Retina (tissue), 1 donor: ENCODE results near the gene SLCO2B1.
A peak's percentile ranks its signal among the peaks of the same experiment; 100 is the strongest.

Source experiments
- DNase-seq: peaks from one replicate; pipeline ENCODE4 v3.0.0-alpha.2; 2016

SLCO2B1 gene

DNA sequence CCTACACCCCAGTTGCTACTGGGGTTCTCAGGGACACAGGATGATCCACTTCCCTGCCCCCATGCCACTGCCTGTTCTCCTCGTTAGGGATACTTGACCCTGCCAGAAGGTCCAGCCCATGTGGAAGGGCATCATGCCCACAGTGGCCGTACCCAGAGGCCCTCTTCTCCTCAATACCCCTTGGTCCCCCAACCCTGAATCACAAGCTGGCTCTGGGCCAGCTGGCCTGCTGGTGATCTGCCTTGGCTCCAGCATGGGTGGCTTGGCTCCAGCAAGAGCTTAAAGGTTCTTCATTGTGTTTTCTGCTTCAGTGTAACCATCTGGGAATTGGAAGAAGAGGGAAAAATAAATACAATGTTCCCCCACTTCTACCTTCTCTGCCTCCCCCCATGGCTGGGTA, 78.6 kb downstream of the SLCO2B1 start:
- DNase-seq, result no peak

DNA sequence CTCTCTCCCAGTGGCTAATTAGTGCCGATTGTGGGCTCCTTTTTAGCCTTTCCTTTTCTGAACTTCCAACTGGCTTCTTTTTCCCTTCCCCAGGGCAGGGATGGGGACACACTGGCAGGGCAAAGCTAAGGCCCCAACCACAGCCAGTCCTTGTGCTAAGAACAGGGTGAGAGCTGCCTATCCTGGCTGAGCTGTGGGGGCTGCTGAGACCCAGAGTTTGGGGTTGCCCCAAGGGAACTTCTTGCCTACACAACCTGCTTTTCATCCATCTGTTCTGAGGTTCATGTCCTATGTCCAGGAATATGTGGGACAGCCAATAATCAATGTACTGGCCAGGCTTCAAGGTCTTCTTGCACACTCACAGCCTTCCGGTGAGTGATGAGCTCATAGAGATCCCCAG, 79.7 kb downstream of the SLCO2B1 start:
- no peak for DNase-seq

DNA sequence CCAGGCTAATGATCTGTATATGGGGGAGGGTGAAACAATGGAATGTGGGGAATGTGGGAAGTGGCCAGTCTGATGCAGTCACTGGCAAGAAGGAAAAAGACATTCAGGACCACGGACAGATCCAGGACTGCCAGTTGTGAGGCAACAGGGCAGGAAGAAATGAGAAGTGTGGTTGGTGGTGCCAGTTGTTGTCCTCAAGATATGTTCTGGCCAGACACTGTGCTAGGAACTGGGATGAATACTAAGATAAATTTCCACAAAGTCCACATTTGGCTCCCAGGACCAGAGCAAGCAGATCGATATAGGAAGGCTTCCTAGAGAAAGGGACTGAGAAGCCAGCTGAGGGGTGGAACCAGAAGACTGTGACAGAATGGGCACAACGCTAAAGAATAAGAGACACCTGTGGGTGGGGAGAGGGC, 82.9 kb downstream of the SLCO2B1 start:
- peak; percentile 28 for DNase-seq

DNA sequence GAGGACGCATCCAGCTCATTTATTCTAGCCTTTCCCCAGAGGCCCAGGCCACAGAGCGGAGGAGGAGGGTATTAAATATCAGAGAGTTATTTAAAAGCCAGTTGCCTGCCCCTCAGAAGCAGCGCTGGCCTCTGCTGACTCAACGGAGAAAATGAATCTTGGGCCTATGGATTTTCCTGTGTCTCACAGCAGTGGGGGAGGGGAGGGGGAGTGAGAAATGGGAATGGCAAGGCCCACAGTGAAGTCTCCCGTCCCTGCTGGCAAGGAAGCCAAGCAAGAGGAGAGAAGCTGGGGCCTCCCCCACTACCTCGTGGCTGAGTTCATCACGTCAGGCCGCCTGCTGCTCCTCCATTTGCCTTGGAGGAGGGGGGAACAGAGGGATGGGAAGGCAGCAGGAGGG, 85.2 kb downstream of the SLCO2B1 start:
- DNase-seq, result peak; percentile 28

DNA sequence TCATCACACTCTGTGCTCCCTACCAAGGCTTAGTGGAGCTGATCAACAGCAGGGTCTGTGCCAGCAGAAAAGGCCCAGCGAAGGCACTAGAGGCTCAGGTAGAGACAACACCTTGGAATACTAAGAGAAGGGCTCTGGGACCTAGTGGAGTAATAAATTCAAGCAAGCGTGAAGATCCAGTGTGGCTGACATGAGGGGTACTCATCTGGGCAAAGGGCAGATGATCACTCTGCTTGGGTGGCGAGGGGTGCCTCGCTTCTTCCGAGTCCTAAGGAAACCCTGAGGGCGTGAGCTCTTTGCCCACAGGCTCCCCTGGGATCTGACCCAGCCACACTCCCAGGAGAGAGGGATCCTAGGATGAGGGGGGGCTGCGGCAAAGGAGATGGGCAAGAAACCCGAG, 86.1 kb downstream of the SLCO2B1 start:
- DNase-seq, result no peak

DNA sequence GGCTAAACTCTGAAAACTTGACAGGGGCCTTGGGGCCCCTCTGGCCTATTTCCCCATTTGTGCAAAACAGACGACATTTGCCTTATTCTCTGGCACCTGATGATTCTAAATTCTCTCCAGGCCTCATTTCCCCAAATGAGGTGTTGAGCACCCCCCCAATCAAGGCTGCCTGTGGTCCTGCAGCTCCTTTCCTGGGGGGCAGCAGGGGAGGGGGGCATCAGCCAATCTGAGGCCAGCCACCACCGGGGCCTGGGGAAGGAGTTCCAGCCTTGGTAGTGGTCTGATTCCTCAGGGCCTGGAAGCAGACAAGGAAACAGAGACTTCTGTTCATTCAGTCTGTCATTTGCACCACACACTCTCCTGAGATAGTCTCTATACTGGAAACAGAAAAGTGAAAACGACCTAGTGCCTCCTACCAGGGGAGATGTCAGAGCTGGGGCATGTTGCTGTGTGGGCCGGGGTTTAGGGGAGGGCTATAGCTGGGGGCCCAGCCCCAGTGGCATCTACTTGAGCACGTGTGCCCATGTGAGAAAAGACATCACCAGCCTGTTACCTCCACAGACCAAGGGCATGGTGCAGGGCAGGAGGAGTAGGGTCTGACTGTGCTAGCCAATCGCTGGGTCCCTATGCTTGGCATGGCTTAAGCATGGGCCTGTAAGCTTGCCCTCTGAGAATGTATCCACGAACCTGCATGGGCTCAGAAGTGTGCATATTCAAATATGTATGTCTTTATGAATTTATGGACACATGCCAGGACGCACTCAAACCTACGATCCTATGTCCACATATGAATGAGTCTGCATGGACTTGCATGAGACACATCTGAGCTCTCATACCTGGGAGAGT, 87.9 kb downstream of the SLCO2B1 start:
- no peak for DNase-seq

DNA sequence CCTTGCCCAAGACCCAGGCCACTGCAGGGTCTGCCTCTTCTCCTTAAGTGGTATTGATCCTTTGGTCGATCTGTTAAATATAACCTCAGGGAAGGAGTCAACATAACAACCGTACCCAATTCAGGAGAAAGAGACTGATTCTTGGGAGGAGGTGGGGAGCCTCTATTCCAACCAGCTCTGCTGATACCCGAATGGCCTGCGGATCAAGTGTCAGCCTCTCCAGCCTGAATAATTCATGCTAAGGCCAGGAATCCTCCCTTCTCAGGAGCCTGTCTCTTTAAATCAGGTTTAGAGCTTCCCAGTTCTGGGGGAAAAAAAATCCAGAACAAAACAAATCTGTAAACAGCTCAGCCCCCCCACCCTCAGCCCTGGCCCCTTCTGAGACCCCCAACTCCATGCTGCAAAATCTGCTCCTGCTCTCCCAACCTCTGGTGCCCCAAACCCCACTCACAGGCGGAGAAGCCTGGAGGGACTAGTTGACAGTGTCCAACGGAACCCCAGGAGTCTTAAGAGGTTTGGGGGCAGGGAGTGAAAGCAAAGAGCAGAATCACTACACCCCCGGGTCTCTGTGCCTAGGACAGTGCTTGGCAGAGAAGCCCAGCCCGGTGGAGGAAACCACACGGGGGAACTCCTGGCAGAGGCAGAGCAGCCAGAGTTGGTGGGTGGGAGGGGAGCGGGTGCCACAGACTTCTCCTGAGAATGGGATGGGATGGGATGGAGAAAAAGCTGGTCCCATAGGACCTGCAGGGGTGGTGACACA, 88.8 kb downstream of the SLCO2B1 start:
- DNase-seq, result peak; percentile 28

DNA sequence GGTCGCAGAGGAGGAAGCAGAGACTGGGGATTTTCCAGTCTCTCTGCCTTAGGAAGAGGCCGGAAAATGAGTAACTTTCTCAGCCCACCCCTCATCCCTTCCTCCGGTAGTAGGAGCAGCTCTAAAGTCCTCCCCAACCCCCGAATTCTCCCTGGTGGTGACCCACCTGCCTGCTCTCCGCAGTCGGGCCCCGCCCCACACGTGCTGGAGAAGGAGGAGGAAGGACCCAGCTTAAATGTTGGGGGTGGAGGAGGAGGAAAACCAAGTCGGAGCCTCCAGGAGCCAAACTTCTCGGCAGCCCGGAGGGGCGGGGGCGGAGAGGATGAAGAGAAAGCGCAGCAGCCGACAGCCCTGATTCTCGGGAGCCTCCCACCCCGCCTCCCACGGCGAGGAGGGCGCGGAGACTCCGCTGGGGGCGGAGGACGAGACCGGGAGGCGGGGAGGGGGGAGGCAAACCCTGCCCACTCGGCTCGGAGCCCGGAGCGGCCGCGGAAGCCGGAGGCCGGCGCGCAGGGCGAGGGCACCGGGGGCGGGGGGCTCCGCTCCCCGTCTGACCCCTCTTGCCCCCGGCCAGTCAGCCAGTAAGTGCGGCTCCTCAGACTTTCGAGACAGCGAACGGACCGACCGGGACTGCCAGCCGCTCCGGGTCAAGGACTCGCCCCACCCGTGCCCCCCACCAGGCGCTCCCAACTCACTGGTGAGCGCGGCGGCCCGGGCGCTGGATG, 89.6 kb downstream of the SLCO2B1 start, which contains the start of gene TPBGL:
TPBGL (plus strand) TSS at position 464 of the 725 bp plus-strand sequence. CDS start 276 bp downstream, outside the sequence.
- DNase-seq, result peak; percentile 36

DNA sequence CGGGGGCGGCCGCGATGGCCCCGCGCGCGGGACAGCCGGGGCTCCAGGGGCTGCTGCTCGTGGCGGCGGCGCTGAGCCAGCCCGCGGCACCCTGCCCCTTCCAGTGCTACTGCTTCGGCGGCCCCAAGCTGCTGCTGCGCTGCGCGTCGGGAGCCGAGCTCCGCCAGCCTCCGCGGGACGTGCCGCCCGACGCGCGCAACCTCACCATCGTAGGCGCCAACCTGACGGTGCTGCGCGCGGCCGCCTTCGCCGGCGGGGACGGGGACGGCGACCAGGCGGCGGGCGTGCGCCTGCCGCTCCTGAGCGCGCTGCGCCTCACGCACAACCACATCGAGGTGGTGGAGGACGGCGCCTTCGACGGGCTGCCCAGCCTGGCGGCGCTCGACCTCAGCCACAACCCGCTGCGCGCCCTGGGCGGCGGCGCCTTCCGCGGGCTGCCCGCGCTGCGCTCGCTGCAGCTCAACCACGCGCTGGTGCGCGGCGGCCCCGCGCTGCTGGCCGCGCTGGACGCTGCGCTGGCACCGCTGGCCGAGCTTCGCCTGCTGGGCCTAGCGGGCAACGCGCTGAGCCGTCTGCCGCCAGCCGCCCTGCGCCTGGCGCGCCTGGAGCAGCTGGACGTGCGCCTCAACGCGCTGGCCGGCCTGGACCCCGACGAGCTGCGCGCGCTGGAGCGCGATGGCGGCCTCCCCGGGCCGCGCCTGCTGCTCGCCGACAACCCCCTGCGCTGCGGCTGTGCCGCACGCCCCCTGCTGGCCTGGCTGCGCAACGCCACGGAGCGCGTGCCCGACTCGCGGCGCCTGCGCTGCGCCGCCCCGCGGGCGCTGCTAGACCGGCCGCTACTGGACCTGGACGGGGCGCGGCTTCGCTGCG, 90.4 kb downstream of the SLCO2B1 start:
- peak; percentile 94 for DNase-seq

DNA sequence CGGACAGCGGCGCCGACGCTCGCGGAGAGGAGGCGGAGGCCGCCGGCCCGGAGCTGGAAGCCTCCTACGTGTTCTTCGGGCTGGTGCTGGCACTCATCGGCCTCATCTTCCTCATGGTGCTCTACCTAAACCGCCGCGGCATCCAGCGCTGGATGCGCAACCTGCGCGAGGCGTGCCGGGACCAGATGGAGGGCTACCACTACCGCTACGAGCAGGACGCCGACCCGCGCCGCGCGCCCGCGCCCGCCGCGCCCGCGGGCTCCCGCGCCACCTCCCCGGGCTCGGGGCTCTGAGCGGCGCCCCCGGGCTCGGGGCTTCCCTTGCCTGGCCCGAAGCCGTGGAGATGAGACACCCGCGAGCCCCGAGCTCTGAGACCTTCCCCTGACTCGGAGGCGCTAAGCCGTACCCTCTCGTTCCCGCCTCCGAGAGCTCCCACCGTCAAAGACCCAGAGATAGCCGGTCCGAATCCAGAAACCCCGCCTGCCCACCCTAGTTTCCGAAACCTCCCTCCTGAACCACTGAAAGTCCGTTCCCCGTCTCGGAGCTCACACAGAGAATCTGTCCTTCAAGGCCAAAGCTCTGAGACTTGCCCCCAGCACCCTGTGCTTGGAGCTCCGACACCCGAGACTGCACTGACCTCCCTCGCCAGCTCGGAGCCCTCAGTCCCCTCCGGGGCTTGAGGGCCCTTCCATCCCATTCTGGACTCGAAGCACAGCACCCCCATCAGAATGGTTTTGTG, 91.2 kb downstream of the SLCO2B1 start:
- DNase-seq, result peak; percentile 38

DNA sequence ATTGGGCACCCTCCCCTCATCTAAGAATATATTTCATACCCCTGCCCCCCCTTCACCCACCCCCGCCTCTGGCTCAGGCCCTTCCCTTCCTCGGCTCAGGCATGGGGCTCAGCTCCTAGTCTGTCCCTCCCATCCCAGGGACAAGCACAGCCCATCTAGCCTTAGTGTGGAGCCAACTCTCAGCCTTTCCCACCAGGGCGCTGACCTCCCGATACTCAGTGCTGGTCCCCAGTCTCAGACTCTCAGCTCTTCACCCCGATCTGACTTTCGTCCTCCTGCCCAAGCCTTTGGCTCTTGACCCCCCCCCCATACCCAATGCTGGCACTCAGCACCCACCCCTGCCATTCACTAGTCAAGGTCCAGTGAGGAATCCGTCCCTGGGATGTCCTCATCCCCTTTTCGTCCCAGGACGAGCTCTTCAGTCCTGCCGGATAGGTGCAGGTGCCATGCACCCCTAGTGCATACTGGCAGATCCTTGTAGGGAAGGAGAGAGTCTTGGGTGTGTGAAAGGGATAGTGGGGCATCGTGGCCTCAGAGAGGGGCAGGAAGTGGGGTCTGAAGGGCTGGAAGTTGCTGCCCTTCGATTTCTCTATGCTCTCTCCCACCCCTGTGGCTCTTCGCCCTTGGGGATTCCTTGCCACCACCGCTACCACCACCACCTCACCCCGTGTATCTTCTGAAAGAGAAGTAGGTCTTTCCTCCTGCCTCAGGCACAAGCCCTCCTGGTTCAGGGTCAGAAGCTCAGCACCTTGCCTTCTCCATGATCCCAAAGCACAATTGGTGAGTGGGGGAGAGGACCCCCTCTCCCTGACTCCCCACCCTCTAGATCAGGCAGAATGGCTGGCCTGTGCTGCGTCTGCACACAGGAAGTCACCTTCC, 92.1 kb downstream of the SLCO2B1 start:
- no peak for DNase-seq

DNA sequence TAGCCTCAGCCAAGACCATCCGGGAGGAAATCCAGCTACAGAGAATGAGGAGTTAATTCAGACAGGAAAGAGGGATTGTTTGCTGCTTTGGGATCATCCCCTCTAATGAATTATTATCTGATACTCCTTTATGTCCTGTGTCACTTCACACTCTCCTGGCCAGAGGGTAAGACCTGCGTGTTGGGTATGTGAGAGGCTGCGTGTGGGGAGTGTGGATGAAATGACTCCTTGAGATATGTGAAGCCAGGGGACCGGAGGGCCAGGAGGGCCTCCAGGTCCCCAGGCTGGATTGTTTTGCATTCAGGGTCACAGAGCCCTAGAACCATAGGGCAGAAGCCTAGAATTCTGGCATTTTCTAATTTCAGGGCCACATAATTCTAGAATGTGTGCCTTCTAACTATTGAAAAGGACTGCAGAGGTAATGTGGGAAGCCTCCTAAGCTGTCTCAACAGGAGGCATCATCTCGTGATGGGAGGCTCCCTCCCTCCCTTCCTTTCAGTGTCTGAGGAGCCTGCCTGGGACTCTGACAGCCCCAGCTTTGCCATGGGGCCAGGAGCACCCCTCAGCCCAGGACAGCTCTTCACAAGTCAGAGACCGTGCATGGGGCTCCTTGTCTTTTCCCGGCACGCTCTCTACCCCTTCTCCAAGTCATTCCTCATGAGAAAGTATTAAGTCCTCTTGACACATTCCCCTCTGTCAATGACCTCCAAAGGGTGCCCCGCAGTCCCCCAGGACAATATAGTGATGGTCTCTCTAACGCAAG, 93.3 kb downstream of the SLCO2B1 start:
- no peak for DNase-seq

DNA sequence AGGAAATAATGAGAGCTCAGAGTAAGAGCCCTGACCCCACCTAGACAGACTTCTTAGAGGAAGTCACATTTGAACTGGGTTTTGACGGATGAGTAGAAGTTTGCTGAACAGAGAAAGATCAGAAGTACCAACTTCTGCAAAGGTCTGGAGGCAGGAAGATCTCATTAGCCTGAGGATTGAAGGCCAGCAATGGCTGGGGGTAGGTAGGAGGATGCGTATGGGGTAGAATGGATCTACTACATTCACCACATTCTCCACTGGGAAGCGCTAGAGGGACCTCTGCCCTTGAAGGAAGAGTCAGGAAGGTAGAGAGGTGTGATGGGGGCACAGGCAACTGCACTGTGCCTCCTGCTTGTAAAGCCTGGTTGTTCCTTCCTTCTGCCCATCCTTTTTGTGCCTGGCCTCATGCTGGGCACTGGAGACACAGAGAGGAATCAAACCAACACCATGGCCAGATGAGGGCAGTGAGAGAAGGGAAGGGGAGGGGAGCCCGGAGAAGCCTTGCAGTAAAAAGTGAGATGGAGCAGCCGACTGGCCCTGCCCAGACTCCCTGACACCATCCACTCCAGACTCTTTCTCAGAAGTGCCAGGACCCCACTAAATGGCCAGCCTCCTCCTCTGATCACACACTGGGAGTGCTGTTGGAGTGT, 94.6 kb downstream of the SLCO2B1 start:
- DNase-seq, result no peak

DNA sequence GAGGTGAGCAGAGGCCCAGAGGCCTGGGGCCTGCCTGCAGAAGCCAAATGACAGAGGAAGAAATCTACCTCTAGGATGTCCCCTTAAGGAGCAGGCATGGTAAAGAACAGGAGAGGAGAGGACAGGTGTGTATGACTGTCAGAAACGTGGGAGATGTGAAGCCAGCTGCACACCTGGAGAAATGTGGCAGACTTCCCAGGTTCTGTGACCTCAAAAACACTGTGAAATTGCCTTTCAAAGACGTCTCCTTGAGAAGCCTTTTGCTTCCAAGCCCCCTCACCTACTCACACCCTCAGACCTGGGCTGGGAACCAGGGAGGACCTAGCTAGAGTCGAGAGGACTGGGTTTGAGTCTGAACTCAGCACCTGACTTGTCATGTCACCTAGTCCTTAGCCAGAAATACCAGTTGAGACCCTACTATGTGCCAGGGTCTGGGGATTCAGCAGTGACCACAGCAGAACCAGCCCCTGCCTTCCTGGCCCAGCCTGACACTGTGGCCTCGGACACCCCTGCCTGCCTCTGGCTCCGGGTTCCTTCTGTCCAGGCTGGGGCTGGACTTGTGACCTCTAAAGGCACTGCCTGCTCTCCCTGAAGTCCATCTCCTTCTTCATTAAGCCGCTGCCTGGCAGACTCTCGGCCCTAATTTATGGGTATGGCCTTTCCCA, 95.2 kb downstream of the SLCO2B1 start:
- DNase-seq, result no peak

DNA sequence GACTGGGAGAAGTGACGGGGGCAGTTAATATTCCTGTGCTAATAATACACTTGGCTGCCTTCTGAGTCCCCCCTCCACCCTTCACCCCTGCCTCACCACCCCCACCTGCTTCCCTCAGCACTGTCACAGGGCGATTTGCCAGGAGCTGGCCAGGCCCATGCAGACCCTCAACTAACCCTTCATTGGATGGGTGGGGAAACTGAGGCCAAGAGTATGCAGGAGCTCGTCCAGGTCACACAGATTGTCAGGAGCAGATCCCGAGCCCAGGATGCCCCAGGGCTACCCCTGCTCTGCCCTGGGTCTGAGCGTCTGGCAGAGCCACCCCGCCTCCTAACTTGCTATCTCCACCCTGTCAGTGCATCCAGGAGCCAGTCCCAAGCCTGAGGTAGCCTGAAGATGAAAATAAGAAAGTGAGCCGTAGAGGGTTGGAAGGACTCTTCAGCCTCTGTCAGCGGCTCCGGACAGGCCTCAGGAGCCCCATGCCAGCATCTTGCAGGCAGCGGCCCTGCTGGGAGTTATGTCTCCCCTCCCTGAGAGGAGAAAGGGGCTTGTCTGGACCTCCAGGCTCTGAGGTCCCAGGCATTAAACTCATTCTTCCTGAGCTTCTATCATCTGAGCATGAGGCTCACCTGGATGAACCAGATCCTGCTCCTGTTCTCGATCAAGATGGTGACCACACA, 95.9 kb downstream of the SLCO2B1 start:
- DNase-seq, result no peak

DNA sequence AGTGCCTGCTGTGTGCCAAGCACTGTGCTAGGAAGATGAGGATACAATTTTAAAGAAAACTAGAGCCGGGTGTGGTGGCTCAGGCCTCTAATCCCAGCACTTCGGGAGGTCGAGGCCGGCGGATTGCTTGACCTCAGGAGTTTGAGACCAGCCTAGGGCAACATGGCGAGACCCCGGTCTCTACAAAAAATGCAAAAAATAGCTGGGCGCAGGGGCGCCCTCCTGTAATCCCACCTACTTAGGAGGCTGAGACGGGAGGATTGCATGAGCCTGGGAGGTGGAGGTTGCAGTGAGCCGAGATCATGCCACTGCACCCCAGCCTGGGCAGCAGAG, 98.0 kb downstream of the SLCO2B1 start:
- DNase-seq, result no peak

DNA sequence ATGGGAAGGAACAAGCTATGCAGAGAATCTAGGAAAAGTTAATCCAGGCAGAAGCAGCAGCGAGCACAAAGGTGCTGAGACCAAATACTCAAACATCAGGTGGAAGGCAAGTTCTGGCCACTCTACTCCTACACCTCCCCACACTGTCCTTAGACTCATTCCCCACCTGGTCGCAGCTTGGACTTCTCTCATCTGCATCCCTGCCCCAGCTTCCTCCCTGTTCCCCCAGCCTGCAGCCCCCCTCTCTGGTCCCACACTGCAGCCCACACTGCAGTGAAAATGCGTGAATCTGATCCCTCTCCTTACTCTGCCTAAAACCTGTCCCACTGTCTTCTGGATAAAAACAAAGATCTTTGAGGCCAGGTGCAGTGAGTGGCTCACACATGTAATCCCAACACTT, 98.8 kb downstream of the SLCO2B1 start:
- no peak for DNase-seq

DNA sequence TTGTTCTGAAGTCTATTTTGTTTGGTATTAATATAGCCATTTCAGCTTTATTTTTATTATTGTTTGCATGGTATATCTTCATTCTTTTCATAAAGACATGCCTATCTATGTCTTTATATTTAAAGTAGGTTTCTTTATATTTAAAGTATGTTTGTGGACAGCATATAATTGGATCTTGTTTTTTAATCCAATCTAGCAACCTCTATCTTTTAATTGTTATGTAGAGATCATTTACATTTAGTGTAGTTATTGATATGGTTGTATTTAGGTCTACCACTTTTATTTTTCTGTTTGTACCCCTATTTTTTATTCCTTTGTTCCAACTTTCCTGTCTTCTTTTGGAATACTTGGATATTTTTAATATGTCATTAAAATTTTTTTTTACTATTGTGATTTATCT, 103.4 kb downstream of the SLCO2B1 start:
- DNase-seq, result no peak
